CD4-positive, alpha-beta T cell treated with Interferon gamma for 1 hour (primary cell): Measurements from ENCODE around the gene C20orf141.

Experiments used
- DNase-seq: peaks from one replicate; pipeline ENCODE4 v3.0.0-alpha.2; 2020

Gene C20orf141

DNA sequence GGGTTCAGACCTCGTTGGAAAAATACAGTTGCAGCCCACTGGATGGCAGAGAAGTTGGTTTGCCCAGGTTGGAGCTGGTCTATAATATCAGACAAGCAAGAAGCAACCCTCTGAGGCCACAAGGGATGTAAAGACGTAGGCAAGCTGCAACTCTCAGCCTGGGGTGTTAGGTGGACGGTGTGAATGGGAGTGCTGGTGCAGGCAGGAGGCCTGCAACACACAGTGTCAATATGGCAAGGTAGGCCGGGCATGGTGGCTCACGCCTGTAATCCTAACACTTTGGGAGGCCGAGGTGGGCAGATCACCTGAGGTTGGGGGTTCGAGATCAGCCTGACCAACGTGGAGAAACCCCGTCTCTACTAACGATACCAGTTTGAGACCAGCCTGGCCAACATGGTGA is 36.3 kb downstream of the C20orf141 start:
- no peak for DNase-seq

DNA sequence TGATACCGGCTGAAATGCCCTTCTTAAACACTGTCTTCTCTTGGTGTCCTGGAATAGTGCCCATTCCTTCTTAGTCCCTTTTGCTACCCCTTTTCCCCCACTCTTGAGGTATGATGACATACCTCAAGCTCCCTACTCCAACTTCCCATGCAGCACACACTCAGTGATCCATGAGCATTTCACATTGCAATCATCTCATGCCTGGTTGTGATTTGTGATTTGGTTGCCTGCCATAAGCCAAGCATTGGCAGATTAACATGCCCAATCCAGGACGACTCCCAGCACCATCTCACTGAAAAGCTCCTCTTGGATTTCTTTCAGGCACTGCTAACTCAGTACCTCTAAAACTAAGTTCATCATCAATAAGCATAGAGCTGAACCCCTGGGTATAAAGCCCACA is 43.8 kb downstream of the C20orf141 start:
- no peak for DNase-seq

DNA sequence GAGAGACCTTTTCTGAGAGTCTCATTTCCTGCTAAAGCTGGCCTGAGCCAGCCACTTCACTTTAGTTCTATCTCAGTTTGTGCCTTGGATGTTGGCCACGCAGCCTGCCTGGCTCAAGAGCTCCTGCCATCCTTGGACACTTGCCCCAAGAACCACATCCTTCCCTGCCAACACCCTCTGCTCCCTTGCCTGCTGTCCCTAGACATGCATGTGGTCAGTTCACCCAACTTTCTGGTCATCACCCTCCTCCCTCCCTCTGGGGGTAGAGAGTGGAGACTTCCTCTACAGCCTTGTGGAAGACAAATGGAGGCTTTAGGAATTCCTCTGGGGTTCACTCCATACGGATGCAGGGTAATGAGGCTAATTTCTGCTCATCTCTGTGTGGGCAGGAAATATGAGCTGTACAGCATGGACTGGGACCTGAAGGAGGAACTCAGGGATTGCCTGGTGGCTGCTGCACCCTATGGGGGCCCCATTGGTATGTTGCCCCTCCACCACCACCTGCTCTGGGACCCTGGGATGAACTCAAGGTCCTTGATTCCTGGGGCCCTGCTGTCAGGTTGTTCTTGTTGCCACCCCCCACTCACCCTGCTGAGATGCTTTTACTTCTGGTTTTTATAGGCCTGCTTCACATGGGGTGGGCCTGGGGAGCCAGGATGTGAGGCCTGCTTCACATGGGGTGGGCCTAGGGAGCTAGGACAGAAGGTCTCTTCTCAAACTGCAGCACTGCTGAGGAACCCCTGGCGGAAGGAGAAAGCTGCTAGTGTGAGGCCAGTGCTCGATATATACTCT is 44.7 kb downstream of the C20orf141 start:
- DNase-seq, result no peak

DNA sequence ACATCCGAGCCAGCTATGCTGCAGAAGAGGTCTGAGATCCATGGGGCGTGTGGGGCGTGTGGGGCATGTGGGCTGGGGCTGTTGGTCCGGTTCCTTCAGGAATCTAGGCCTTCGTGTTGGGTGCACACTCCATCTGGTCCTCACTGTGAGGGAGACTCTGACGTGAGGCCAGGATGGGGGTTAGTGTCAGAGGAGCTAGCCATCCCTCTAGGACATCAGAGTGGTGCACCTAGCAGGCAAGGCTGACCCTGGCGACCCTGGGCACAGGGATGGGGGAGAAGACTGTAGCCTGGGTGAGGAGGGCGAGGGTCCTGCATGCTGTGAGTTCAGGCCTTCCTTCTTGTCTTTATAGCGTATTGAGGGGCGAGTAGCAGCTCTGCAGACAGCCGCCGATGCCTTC is 49.8 kb downstream of the C20orf141 start:
- DNase-seq, result no peak

DNA sequence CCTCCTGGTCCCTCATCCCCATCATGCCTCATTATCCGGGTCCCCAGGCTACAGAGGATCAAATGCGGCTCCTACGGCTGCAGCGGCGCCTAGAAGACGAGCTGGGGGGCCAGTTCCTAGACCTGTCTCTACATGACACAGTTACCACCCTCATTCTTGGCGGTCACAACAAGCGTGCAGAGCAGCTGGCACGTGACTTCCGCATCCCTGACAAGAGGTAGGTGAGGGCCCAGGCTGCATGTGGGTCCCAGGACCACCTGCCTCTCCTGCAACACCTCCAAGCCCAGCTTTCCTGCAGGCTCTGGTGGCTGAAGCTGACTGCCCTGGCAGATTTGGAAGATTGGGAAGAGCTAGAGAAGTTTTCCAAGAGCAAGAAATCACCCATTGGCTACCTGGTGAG is 50.3 kb downstream of the C20orf141 start:
- no peak for DNase-seq
